Measurements from ENCODE around the gene NIPAL4.

DNA sequence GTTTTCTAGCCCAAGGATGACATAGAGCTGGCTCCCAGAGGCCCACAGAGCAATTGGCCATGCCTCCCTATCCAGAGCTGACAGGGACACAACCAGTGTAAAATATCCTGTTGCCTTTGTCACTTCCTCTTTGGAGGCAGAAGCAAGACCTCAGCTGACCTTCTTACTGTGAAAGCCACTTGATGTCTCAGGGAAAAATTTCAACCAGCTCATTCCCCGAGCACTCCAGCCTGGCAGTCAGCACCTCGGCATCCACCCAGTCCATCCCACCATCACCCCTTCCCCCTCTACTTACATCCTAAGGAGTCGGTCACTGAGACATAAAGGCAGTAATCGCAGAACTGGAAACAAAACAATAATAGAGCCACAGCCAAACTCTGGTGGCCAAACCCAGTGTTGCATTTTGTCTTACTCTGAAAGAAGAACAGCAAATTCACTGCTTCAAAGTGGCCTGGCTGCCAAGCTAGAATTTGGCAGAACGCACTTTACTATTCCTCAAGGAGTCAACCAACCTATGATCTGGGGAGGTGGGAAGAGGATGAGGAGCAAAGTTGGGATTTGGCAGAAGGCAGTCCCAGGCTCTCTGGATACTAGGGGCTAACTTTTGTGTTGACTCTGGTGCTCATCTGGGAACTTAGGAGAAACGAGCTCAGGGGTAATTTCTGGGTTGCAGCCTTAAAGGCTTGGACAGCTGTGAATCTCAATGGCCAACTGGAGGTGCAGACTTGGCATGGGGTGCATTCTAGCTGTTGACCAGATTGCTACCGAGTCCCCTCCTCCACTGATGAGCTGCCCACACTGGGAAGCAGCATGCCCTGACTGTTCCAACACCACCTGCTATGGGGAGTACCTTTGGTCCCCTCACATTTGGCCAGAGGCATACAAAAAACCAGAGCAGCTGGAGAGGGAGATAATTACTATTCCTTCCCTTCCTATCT is 13.6 kb downstream of the NIPAL4 start:
- TF ChIP-seq SP2 (tag by site-specific recombination; IDR thresholded peaks at IDR 0.05) (no peak), ZNF501 (tag by site-specific recombination; IDR thresholded peaks at IDR 0.05) (no peak), ZNF473 (tag by site-specific recombination; IDR thresholded peaks at IDR 0.05) (no peak), ZNF140 (tag by site-specific recombination; IDR thresholded peaks at IDR 0.05) (no peak), SP7 (tag by site-specific recombination; IDR thresholded peaks at IDR 0.05) (no peak), ZNF549 (tag by site-specific recombination; IDR thresholded peaks at IDR 0.05) (no peak), WT1 (tag by site-specific recombination; IDR thresholded peaks at IDR 0.05) (no peak), ZNF121 (tag by site-specific recombination; IDR thresholded peaks at IDR 0.05) (no peak), ZNF274 (IDR thresholded peaks at IDR 0.05; ENCODE audit: low read length) (no peak), ZNF274 (tag by site-specific recombination; IDR thresholded peaks at IDR 0.05; ENCODE audit: borderline replicate concordance) (no peak)
- TF ChIP-seq, protein P1, sequence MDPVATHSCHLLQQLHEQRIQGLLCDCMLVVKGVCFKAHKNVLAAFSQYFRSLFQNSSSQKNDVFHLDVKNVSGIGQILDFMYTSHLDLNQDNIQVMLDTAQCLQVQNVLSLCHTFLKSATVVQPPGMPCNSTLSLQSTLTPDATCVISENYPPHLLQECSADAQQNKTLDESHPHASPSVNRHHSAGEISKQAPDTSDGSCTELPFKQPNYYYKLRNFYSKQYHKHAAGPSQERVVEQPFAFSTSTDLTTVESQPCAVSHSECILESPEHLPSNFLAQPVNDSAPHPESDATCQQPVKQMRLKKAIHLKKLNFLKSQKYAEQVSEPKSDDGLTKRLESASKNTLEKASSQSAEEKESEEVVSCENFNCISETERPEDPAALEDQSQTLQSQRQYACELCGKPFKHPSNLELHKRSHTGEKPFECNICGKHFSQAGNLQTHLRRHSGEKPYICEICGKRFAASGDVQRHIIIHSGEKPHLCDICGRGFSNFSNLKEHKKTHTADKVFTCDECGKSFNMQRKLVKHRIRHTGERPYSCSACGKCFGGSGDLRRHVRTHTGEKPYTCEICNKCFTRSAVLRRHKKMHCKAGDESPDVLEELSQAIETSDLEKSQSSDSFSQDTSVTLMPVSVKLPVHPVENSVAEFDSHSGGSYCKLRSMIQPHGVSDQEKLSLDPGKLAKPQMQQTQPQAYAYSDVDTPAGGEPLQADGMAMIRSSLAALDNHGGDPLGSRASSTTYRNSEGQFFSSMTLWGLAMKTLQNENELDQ (tag by site-specific recombination; IDR thresholded peaks at IDR 0.05; ENCODE audit: low read depth), result no peak
- TF ChIP-seq, protein P2, sequence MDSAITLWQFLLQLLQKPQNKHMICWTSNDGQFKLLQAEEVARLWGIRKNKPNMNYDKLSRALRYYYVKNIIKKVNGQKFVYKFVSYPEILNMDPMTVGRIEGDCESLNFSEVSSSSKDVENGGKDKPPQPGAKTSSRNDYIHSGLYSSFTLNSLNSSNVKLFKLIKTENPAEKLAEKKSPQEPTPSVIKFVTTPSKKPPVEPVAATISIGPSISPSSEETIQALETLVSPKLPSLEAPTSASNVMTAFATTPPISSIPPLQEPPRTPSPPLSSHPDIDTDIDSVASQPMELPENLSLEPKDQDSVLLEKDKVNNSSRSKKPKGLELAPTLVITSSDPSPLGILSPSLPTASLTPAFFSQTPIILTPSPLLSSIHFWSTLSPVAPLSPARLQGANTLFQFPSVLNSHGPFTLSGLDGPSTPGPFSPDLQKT (IDR thresholded peaks at IDR 0.05; ENCODE audit: borderline replicate concordance, low read depth, low read length), result no peak
- TF ChIP-seq, protein P3, sequence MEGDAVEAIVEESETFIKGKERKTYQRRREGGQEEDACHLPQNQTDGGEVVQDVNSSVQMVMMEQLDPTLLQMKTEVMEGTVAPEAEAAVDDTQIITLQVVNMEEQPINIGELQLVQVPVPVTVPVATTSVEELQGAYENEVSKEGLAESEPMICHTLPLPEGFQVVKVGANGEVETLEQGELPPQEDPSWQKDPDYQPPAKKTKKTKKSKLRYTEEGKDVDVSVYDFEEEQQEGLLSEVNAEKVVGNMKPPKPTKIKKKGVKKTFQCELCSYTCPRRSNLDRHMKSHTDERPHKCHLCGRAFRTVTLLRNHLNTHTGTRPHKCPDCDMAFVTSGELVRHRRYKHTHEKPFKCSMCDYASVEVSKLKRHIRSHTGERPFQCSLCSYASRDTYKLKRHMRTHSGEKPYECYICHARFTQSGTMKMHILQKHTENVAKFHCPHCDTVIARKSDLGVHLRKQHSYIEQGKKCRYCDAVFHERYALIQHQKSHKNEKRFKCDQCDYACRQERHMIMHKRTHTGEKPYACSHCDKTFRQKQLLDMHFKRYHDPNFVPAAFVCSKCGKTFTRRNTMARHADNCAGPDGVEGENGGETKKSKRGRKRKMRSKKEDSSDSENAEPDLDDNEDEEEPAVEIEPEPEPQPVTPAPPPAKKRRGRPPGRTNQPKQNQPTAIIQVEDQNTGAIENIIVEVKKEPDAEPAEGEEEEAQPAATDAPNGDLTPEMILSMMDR (tag by site-specific recombination; IDR thresholded peaks at IDR 0.05), result no peak
- TF ChIP-seq, protein P4, sequence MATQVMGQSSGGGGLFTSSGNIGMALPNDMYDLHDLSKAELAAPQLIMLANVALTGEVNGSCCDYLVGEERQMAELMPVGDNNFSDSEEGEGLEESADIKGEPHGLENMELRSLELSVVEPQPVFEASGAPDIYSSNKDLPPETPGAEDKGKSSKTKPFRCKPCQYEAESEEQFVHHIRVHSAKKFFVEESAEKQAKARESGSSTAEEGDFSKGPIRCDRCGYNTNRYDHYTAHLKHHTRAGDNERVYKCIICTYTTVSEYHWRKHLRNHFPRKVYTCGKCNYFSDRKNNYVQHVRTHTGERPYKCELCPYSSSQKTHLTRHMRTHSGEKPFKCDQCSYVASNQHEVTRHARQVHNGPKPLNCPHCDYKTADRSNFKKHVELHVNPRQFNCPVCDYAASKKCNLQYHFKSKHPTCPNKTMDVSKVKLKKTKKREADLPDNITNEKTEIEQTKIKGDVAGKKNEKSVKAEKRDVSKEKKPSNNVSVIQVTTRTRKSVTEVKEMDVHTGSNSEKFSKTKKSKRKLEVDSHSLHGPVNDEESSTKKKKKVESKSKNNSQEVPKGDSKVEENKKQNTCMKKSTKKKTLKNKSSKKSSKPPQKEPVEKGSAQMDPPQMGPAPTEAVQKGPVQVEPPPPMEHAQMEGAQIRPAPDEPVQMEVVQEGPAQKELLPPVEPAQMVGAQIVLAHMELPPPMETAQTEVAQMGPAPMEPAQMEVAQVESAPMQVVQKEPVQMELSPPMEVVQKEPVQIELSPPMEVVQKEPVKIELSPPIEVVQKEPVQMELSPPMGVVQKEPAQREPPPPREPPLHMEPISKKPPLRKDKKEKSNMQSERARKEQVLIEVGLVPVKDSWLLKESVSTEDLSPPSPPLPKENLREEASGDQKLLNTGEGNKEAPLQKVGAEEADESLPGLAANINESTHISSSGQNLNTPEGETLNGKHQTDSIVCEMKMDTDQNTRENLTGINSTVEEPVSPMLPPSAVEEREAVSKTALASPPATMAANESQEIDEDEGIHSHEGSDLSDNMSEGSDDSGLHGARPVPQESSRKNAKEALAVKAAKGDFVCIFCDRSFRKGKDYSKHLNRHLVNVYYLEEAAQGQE (tag by site-specific recombination; IDR thresholded peaks at IDR 0.05), result no peak
- TF ChIP-seq, protein P5, sequence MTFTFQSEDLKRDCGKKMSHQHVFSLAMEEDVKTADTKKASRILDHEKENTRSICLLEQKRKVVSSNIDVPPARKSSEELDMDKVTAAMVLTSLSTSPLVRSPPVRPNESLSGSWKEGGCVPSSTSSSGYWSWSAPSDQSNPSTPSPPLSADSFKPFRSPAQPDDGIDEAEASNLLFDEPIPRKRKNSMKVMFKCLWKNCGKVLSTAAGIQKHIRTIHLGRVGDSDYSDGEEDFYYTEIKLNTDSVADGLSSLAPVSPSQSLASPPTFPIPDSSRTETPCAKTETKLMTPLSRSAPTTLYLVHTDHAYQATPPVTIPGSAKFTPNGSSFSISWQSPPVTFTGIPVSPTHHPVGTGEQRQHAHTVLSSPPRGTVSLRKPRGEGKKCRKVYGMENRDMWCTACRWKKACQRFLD (tag by site-specific recombination; IDR thresholded peaks at IDR 0.05), result no peak
